Measurements from ENCODE around the gene GPR153. TPM values are rescaled to one million over a fixed set of nuclear protein-coding genes. Genes with fewer than 3 reads are reported as not detected.

GPR153 gene
- polyA plus RNA-seq, 1 donor: 5.8 TPM

GRCh38 chr1:6248932-6249738 is 11.8 kb downstream of the GPR153 start:
- DNase-seq: no peak

GRCh38 chr1:6248161-6248776 is 12.6 kb downstream of the GPR153 start:
- DNase-seq: no peak

GRCh38 chr1:6247651-6248050 is 13.2 kb downstream of the GPR153 start:
- no peak for DNase-seq

GRCh38 chr1:6246497-6247467 is 14.1 kb downstream of the GPR153 start:
- DNase-seq: no peak

GRCh38 chr1:6245869-6246496 is 14.9 kb downstream of the GPR153 start:
- no peak for DNase-seq

- peak; percentile 76 for DNase-seq
Observed at GRCh38 chr1:6245086-6245868, 15.6 kb downstream of the GPR153 start.

GRCh38 chr1:6244401-6245049 is 16.4 kb downstream of the GPR153 start:
- DNase-seq: no peak

GRCh38 chr1:6243993-6244392 is 16.9 kb downstream of the GPR153 start, which contains the start of gene HES3:
Gene HES3 (plus strand): TSS chr1:6244179. CDS start chr1:6244366, 187 bp downstream.
- no peak for DNase-seq

GRCh38 chr1:6243053-6243834 is 17.7 kb downstream of the GPR153 start:
- no peak for DNase-seq

- no peak for DNase-seq
Observed at GRCh38 chr1:6241887-6242740, 18.8 kb downstream of the GPR153 start.

- DNase-seq: no peak
Observed at GRCh38 chr1:6241107-6241886, 19.6 kb downstream of the GPR153 start.

- no peak for DNase-seq
Observed at GRCh38 chr1:6239950-6240768, 20.7 kb downstream of the GPR153 start.

GRCh38 chr1:6239213-6239752 is 21.6 kb downstream of the GPR153 start:
- DNase-seq: no peak

GRCh38 chr1:6237093-6237492 is 23.8 kb downstream of the GPR153 start:
- DNase-seq: no peak

- no peak for DNase-seq
Observed at GRCh38 chr1:6235296-6235677, 25.6 kb downstream of the GPR153 start.

GRCh38 chr1:6234502-6235295 is 26.2 kb downstream of the GPR153 start:
- DNase-seq: no peak
